HG02759 (cell line): Measurements from ENCODE around the gene RGS11.
A peak's percentile ranks its signal among the peaks of the same experiment; 100 is the strongest.

Experiments used
- ATAC-seq: cut with Tn5 transposase; IDR thresholded peaks from one replicate; pipeline ENCODE4 v1.9.1; 2021; ENCODE audit warnings: mild to moderate bottlenecking, moderate library complexity; ENCODE audit not compliant: unreplicated experiment

The RGS11 gene

GRCh38 chr16:275786-276232 lies at the start of gene RGS11:
TSS of gene RGS11 (minus strand) at chr16:275944. CDS start at chr16:275911, 33 bp downstream.
- ATAC-seq = no peak

GRCh38 chr16:324451-325334 lies 48.9 kb upstream of the RGS11 start:
- peak; percentile 56 for ATAC-seq

GRCh38 chr16:324201-324450 lies 48.4 kb upstream of the RGS11 start:
- ATAC-seq = no peak

- no peak for ATAC-seq
These were observed 46.9 kb upstream of the RGS11 start for GRCh38 chr16:322476-323143.

GRCh38 chr16:321532-321931 lies 45.8 kb upstream of the RGS11 start:
- ATAC-seq = no peak

GRCh38 chr16:320206-320605 lies 44.5 kb upstream of the RGS11 start:
- no peak for ATAC-seq

GRCh38 chr16:318628-319027 lies 42.9 kb upstream of the RGS11 start:
- no peak for ATAC-seq

GRCh38 chr16:317583-317982 lies 41.8 kb upstream of the RGS11 start:
- no peak for ATAC-seq

- no peak for ATAC-seq
These were observed 41.2 kb upstream of the RGS11 start for GRCh38 chr16:316741-317464.

- ATAC-seq = no peak
These were observed 39.1 kb upstream of the RGS11 start for GRCh38 chr16:314795-315299.

GRCh38 chr16:314351-314750 lies 38.6 kb upstream of the RGS11 start:
- ATAC-seq = no peak

- no peak for ATAC-seq
These were observed 36.0 kb upstream of the RGS11 start for GRCh38 chr16:311725-312124.

GRCh38 chr16:309476-309875 lies 33.7 kb upstream of the RGS11 start:
- no peak for ATAC-seq

GRCh38 chr16:307691-308312 lies 32.1 kb upstream of the RGS11 start:
- ATAC-seq = no peak

- no peak for ATAC-seq
These were observed 31.2 kb upstream of the RGS11 start for GRCh38 chr16:306911-307370.

- no peak for ATAC-seq
These were observed 30.3 kb upstream of the RGS11 start for GRCh38 chr16:305916-306626.

- no peak for ATAC-seq
These were observed 28.2 kb upstream of the RGS11 start for GRCh38 chr16:303760-304505.

GRCh38 chr16:301950-302349 lies 26.2 kb upstream of the RGS11 start:
- no peak for ATAC-seq

GRCh38 chr16:301235-301634 lies 25.5 kb upstream of the RGS11 start:
- no peak for ATAC-seq

GRCh38 chr16:297832-298231 lies 22.1 kb upstream of the RGS11 start:
- ATAC-seq = no peak
